ENCODE results near the gene ZPBP2.

The ZPBP2 gene

DNA sequence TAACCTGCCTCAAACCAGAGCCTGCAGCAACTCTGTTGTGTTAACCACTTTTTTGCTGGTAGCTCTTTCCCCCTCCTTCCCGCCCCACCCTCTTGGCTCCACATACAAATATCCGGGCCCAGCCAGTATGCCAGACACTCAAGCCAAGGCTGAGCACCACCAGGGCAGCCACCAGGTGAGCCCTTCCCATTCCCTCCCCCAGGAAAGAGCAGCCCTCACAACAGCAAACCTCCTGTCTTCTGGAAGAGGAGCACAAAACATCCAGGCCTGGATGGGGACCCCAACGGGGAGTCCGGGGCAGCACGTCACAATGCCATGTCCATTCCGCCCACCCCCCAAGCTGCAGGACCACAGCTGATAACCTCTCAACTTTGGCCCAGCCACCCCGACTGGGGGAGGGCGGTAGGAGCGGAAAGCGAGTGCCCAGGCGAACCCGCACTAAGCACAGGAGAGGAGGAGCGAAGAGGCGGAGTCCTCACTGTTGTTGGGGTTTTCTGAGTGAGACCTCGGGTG lies 58.6 kb downstream of the ZPBP2 start:
- Mint-ChIP-seq H3K27ac (peak overlapping the region; percentile 82), H3K36me3 (ENCODE audit: low read depth) (peaks cover 45% of the 10 kb centered on the region), H3K4me1 (ENCODE audit: low read depth) (peaks cover 72% of the 10 kb centered on the region), H3K9me3 (no peaks in the 10 kb centered on the region), H3K27me3 (no peaks in the 10 kb centered on the region), H3K4me3 (peak overlapping the region; percentile 77)
- intact Hi-C loops (cut with micrococcal nuclease) = loop anchor here (1.0 to 5.0 kb wide), 3 partner anchors 26 to 239 kb away; partner anchors contain the start of genes PGAP3 and PSMD3
